CD4-positive, alpha-beta T cell treated with Interleukin-2 at 100 ng/mL for 4 hours (primary cell): ENCODE data around the gene SMYD3.
"Not testable (repeated sequence)": the region's sequence is repeated elsewhere in the genome, so short reads cannot be mapped to it uniquely, and the experiment has no call there.

Experiments used
- DNase-seq: peaks from one replicate; pipeline ENCODE4 v3.0.0-alpha.2; 2020; ENCODE audit warnings: low spot score

SMYD3 gene

GRCh38 chr1:246107516-246108277, 399.4 kb downstream of the SMYD3 start:
- DNase-seq = no peak

GRCh38 chr1:246106342-246106763, 400.7 kb downstream of the SMYD3 start:
- no peak for DNase-seq

- no peak for DNase-seq
Measured at GRCh38 chr1:246104927-246105326, 402.2 kb downstream of the SMYD3 start.

- DNase-seq = no peak
Measured at GRCh38 chr1:246099570-246099969, 407.5 kb downstream of the SMYD3 start.

- no peak for DNase-seq
Measured at GRCh38 chr1:246096356-246096755, 410.7 kb downstream of the SMYD3 start.

GRCh38 chr1:246095443-246095842, 411.6 kb downstream of the SMYD3 start:
- no peak for DNase-seq

- DNase-seq = no peak
Measured at GRCh38 chr1:246093230-246093629, 413.8 kb downstream of the SMYD3 start.

- DNase-seq = no peak
Measured at GRCh38 chr1:246092136-246092535, 414.9 kb downstream of the SMYD3 start.

- DNase-seq = no peak
Measured at GRCh38 chr1:246091477-246091876, 415.6 kb downstream of the SMYD3 start.

- no peak for DNase-seq
Measured at GRCh38 chr1:246086191-246086590, 420.9 kb downstream of the SMYD3 start.

GRCh38 chr1:246083416-246083815, 423.7 kb downstream of the SMYD3 start:
- DNase-seq = no peak

- no peak for DNase-seq
Measured at GRCh38 chr1:246081856-246082668, 425.0 kb downstream of the SMYD3 start.

GRCh38 chr1:246081138-246081702, 425.9 kb downstream of the SMYD3 start:
- DNase-seq = no peak

- DNase-seq = no peak
Measured at GRCh38 chr1:246080031-246080430, 427.0 kb downstream of the SMYD3 start.

- DNase-seq = no peak
Measured at GRCh38 chr1:246078888-246079252, 428.2 kb downstream of the SMYD3 start.

GRCh38 chr1:246078126-246078887, 428.8 kb downstream of the SMYD3 start:
- DNase-seq = no peak

- no peak for DNase-seq
Measured at GRCh38 chr1:246077476-246077875, 429.6 kb downstream of the SMYD3 start.

- no peak for DNase-seq
Measured at GRCh38 chr1:246074421-246074820, 432.7 kb downstream of the SMYD3 start.

GRCh38 chr1:246072456-246072955, 434.6 kb downstream of the SMYD3 start:
- DNase-seq = no peak

- DNase-seq = not testable (repeated sequence)
Measured at GRCh38 chr1:246071981-246072380, 435.1 kb downstream of the SMYD3 start.

GRCh38 chr1:246071561-246071960, 435.5 kb downstream of the SMYD3 start:
- not testable (repeated sequence) for DNase-seq

- DNase-seq = no peak
Measured at GRCh38 chr1:246069581-246069980, 437.5 kb downstream of the SMYD3 start.
